Mucosa of descending colon (tissue), 3 donors: ENCODE measurements around the gene SHC3. TPM values are rescaled to one million over a fixed set of nuclear protein-coding genes. Genes with fewer than 3 reads are reported as not detected.

ENCODE experiments used
- ATAC-seq: fragments of 200-7000 bp; cut with Tn5 transposase; one replicate; pipeline ENCODE4 v1.9.1; 2020; ENCODE audit warnings: mild to moderate bottlenecking, moderate library complexity
- DNase-seq, 3 donors: peaks; one replicate each; pipeline ENCODE4 v3.0.0-alpha.2; 2020
- H3K36me3 ChIP-seq: fragments of 200-600 bp; one replicate; pipeline ENCODE4 v1.8.0; 2021; ENCODE audit warnings: low read depth, mild to moderate bottlenecking
- H3K4me1 ChIP-seq: fragments of 200-600 bp; one replicate; pipeline ENCODE4 v1.8.0; 2021; ENCODE audit warnings: low read depth, mild to moderate bottlenecking
- H3K4me3 ChIP-seq: fragments of 200-600 bp; one replicate; pipeline ENCODE4 v1.8.0; 2021; ENCODE audit warnings: mild to moderate bottlenecking
- H3K9me3 ChIP-seq: fragments of 200-600 bp; one replicate; pipeline ENCODE4 v1.8.0; 2021; ENCODE audit warnings: mild to moderate bottlenecking
- CTCF ChIP-seq: fragments of 200-600 bp; IDR thresholded peaks from one replicate; pipeline ENCODE4 v1.8.0; 2022; ENCODE audit warnings: antibody characterized with exemption, mild to moderate bottlenecking
- intact Hi-C, 2 donors: fragments of 100-400 bp; cut with DNase I in 1 of 2; cut with micrococcal nuclease in 1 of 2; formaldehyde crosslinking; loops; one replicate each; pipeline versions ENCODE4 v1.11.0 to v1.11.1; 2022; cut with DNase I, micrococcal nuclease
- total RNA-seq, 3 donors: library from RNA; stranded (reverse); fragmentation: NEBNext Ultra II Directional in 2 of 3; extraction: Animal tissue kit (Norgen Biotek cat#: 25700) in 2 of 3; gene quantifications; one replicate each; pipeline versions ENCODE4 v1.2.1 to v1.2.4, GENCODE V29; 2021 to 2023
- donor health status: DM: no; HTN: no; CAD: no; lungs with moderate emphysema.
- donor health status: DM: no; HTN: no; CAD: no.
- donor health status: DM: no; HTN: yes; CAD: no.

SHC3 gene
- total RNA-seq, 3 donors from 2014 or later, result 0.35 to 4.8 (median 1.5) TPM

GRCh38 chr9:89008744-89009545 lies 169.7 kb downstream of the SHC3 start:
- TF ChIP-seq CTCF, result no peak
- H3K9me3 ChIP-seq, result no peaks in the 10 kb centered on the region
- DNase-seq (no peak), ATAC-seq (no peak)
- intact Hi-C loops, result no loop called here
- H3K36me3 ChIP-seq, result no peaks in the 10 kb centered on the region
- no peak overlapping the region for H3K4me3 ChIP-seq
- H3K4me1 ChIP-seq, result no peaks in the 10 kb centered on the region

- no peak for DNase-seq
Observed at GRCh38 chr9:89008055-89008743, 170.4 kb downstream of the SHC3 start.

GRCh38 chr9:89006996-89007967 lies 171.3 kb downstream of the SHC3 start:
- Histone ChIP-seq H3K4me1 (no peaks in the 10 kb centered on the region), H3K4me3 (no peak overlapping the region), H3K36me3 (no peaks in the 10 kb centered on the region), H3K9me3 (no peaks in the 10 kb centered on the region)
- TF ChIP-seq CTCF, result no peak
- intact Hi-C loops, result no loop called here
- ATAC-seq, result no peak
- DNase-seq, result no peak

More at GRCh38 chr9:89008055-89008743, 170.4 kb downstream of the SHC3 start:
- ATAC-seq, result no peak
- Histone ChIP-seq H3K4me1 (no peaks in the 10 kb centered on the region), H3K9me3 (no peaks in the 10 kb centered on the region), H3K4me3 (no peak overlapping the region), H3K36me3 (no peaks in the 10 kb centered on the region)
- intact Hi-C loops, result no loop called here
- TF ChIP-seq CTCF, result no peak

GRCh38 chr9:89006267-89006666 lies 172.4 kb downstream of the SHC3 start:
- DNase-seq (no peak), ATAC-seq (no peak)
- intact Hi-C loops, result no loop called here
- TF ChIP-seq CTCF, result no peak
- no peak overlapping the region for H3K4me3 ChIP-seq
- H3K9me3 ChIP-seq, result no peaks in the 10 kb centered on the region
- no peaks in the 10 kb centered on the region for H3K4me1 ChIP-seq
- H3K36me3 ChIP-seq, result no peaks in the 10 kb centered on the region

GRCh38 chr9:89005323-89005722 lies 173.3 kb downstream of the SHC3 start:
- no peak for DNase-seq
- intact Hi-C loops, result no loop called here
- no peak for TF ChIP-seq CTCF

More at GRCh38 chr9:89005323-89005722, 173.3 kb downstream of the SHC3 start:
- no peak for ATAC-seq
- no peaks in the 10 kb centered on the region for H3K36me3 ChIP-seq
- peaks cover 6% of the 10 kb centered on the region for H3K4me1 ChIP-seq
- no peak overlapping the region for H3K4me3 ChIP-seq
- no peaks in the 10 kb centered on the region for H3K9me3 ChIP-seq
